Liver (tissue), 3 donors: Measurements from ENCODE around the gene CXorf49.
"Not testable (repeated sequence)": the region's sequence is repeated elsewhere in the genome, so short reads cannot be mapped to it uniquely, and the experiment has no call there.

Source experiments
- EGR1 ChIP-seq, 2 donors: IDR thresholded peaks; 2 replicates each; pipeline ENCODE4 v1.6.1; 2016 to 2018; ENCODE audit warnings: antibody characterized with exemption in 2 of 2, low read depth in 2 of 2
- FOXA1 ChIP-seq: IDR thresholded peaks from 2 replicates; pipeline ENCODE4 v1.6.1; 2016; ENCODE audit warnings: antibody characterized with exemption
- GABPA ChIP-seq, 2 donors: IDR thresholded peaks in 1 of 2; conservative IDR thresholded peaks in 1 of 2; 2 replicates each; pipeline ENCODE4 v1.6.1; 2016; ENCODE audit warnings: antibody characterized with exemption in 2 of 2, mild to moderate bottlenecking in 1 of 2, moderate library complexity in 1 of 2
- JUND ChIP-seq, 2 donors: IDR thresholded peaks; 2 replicates each; pipeline ENCODE4 v1.6.1; 2016; ENCODE audit warnings: antibody characterized with exemption in 2 of 2
- RAD21 ChIP-seq, 2 donors: IDR thresholded peaks; 2 replicates each; pipeline ENCODE4 v1.6.1; 2016; ENCODE audit warnings: antibody characterized with exemption in 2 of 2, mild to moderate bottlenecking in 2 of 2
- RXRA ChIP-seq, 2 donors: IDR thresholded peaks; 2 replicates each; pipeline ENCODE4 v1.6.1; 2017 to 2018; ENCODE audit warnings: antibody characterized with exemption in 2 of 2, mild to moderate bottlenecking in 1 of 2
- SP1 ChIP-seq: IDR thresholded peaks from 2 replicates; pipeline ENCODE4 v1.6.1; 2018; ENCODE audit warnings: antibody characterized with exemption, mild to moderate bottlenecking
- TAF1 ChIP-seq: conservative IDR thresholded peaks from 2 replicates; pipeline ENCODE4 v1.6.1; 2016; ENCODE audit warnings: antibody characterized with exemption, mild to moderate bottlenecking
- YY1 ChIP-seq: IDR thresholded peaks from 2 replicates; pipeline ENCODE4 v1.6.1; 2016; ENCODE audit warnings: antibody characterized with exemption, mild to moderate bottlenecking
- TF ChIP-seq, protein P1 (sequence below): IDR thresholded peaks from 2 replicates; pipeline ENCODE4 v1.6.1; 2016; ENCODE audit warnings: antibody characterized with exemption
- TF ChIP-seq, protein P2 (sequence below): fragments of 150-350 bp; IDR thresholded peaks from 2 replicates; pipeline ENCODE4 v1.5.1; 2017; ENCODE audit warnings: improper control_type of control experiment, low read depth, low read length; ENCODE audit not compliant: missing input control
- TF ChIP-seq, protein P3 (sequence below): IDR thresholded peaks from 2 replicates; pipeline ENCODE4 v1.6.1; 2016; ENCODE audit warnings: antibody characterized with exemption
- TF ChIP-seq, protein P4 (sequence below): IDR thresholded peaks from 2 replicates; pipeline ENCODE4 v1.6.1; 2016; ENCODE audit warnings: antibody characterized with exemption, mild to moderate bottlenecking
- donor health status: healthy.
- donor health status: healthy.

DNA sequence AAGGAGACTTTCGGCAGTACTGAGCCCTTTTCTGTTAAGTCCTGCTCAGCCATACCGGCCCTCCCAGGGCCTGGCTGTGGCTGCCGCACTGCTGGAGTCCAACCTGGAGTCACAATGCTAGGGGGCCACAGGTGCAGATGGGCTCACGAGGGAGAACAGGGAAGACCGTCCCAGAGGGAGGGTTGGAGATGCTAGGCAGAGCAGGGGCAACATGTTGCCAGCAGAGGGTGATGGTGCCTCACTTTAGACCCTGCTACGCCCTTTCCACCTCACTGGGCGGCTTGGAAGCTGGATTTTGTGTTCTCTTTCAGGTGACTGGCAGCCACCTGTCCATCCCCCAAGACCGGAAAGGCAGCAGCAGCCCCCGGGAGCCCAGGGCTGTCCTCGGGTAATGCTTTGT is 48.1 kb downstream of the CXorf49 start:
- TF ChIP-seq, protein P1, sequence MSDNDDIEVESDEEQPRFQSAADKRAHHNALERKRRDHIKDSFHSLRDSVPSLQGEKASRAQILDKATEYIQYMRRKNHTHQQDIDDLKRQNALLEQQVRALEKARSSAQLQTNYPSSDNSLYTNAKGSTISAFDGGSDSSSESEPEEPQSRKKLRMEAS = not testable (repeated sequence)
- TF ChIP-seq, protein P2, sequence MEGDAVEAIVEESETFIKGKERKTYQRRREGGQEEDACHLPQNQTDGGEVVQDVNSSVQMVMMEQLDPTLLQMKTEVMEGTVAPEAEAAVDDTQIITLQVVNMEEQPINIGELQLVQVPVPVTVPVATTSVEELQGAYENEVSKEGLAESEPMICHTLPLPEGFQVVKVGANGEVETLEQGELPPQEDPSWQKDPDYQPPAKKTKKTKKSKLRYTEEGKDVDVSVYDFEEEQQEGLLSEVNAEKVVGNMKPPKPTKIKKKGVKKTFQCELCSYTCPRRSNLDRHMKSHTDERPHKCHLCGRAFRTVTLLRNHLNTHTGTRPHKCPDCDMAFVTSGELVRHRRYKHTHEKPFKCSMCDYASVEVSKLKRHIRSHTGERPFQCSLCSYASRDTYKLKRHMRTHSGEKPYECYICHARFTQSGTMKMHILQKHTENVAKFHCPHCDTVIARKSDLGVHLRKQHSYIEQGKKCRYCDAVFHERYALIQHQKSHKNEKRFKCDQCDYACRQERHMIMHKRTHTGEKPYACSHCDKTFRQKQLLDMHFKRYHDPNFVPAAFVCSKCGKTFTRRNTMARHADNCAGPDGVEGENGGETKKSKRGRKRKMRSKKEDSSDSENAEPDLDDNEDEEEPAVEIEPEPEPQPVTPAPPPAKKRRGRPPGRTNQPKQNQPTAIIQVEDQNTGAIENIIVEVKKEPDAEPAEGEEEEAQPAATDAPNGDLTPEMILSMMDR = peak; percentile 12
- TF ChIP-seq FOXA1; SP1; JUND (IDR thresholded peaks at IDR 0.05); RXRA (IDR thresholded peaks at IDR 0.05); GABPA (IDR thresholded peaks at IDR 0.05 in 1 of 2, conservative IDR thresholded peaks at IDR 0.05 in 1 of 2); YY1; EGR1 (IDR thresholded peaks at IDR 0.05; ENCODE audit: low read depth in 2 of 2); TAF1: not testable (repeated sequence)
- TF ChIP-seq, protein P3, sequence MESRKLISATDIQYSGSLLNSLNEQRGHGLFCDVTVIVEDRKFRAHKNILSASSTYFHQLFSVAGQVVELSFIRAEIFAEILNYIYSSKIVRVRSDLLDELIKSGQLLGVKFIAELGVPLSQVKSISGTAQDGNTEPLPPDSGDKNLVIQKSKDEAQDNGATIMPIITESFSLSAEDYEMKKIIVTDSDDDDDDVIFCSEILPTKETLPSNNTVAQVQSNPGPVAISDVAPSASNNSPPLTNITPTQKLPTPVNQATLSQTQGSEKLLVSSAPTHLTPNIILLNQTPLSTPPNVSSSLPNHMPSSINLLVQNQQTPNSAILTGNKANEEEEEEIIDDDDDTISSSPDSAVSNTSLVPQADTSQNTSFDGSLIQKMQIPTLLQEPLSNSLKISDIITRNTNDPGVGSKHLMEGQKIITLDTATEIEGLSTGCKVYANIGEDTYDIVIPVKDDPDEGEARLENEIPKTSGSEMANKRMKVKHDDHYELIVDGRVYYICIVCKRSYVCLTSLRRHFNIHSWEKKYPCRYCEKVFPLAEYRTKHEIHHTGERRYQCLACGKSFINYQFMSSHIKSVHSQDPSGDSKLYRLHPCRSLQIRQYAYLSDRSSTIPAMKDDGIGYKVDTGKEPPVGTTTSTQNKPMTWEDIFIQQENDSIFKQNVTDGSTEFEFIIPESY = not testable (repeated sequence)
- TF ChIP-seq, protein P4, sequence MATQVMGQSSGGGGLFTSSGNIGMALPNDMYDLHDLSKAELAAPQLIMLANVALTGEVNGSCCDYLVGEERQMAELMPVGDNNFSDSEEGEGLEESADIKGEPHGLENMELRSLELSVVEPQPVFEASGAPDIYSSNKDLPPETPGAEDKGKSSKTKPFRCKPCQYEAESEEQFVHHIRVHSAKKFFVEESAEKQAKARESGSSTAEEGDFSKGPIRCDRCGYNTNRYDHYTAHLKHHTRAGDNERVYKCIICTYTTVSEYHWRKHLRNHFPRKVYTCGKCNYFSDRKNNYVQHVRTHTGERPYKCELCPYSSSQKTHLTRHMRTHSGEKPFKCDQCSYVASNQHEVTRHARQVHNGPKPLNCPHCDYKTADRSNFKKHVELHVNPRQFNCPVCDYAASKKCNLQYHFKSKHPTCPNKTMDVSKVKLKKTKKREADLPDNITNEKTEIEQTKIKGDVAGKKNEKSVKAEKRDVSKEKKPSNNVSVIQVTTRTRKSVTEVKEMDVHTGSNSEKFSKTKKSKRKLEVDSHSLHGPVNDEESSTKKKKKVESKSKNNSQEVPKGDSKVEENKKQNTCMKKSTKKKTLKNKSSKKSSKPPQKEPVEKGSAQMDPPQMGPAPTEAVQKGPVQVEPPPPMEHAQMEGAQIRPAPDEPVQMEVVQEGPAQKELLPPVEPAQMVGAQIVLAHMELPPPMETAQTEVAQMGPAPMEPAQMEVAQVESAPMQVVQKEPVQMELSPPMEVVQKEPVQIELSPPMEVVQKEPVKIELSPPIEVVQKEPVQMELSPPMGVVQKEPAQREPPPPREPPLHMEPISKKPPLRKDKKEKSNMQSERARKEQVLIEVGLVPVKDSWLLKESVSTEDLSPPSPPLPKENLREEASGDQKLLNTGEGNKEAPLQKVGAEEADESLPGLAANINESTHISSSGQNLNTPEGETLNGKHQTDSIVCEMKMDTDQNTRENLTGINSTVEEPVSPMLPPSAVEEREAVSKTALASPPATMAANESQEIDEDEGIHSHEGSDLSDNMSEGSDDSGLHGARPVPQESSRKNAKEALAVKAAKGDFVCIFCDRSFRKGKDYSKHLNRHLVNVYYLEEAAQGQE = not testable (repeated sequence)
- TF ChIP-seq RAD21 (IDR thresholded peaks at IDR 0.05) = peak; percentile 40 to 61
